GM21381 (cell line): ENCODE data around the gene PLSCR5.

Source experiments
- ATAC-seq: cut with Tn5 transposase; IDR thresholded peaks from one replicate; pipeline ENCODE4 v1.9.1; 2021; ENCODE audit warnings: mild to moderate bottlenecking, moderate library complexity; ENCODE audit not compliant: unreplicated experiment

PLSCR5 gene

GRCh38 chr3:146605106-146605505 is at the start of gene PLSCR5:
Gene PLSCR5 (minus strand): TSS chr3:146605346. CDS start chr3:146605212, 134 bp downstream.
- no peak for ATAC-seq

DNA sequence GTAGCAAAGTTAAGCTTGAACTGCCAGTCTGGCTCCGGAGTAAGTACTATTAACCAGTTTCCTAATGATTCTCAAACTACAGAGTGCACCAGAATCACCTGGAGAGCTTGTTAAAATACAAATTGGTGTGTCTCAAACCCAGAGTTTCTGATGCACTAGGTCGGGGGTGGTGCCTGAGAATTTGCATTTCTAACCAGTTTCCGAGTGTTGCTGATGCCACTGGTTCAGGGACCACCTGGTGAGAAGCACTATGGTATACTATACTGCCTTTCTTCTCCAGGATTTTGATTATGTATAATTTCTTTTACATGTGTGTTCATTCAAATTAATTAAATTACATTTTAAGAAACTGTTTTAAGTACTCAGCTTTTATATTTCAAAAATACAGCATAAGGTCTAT is 48.8 kb upstream of the PLSCR5 start:
- ATAC-seq = no peak

- ATAC-seq = no peak
Observed at GRCh38 chr3:146650691-146651442, 45.7 kb upstream of the PLSCR5 start.

GRCh38 chr3:146646261-146646660 is 41.1 kb upstream of the PLSCR5 start:
- no peak for ATAC-seq

DNA sequence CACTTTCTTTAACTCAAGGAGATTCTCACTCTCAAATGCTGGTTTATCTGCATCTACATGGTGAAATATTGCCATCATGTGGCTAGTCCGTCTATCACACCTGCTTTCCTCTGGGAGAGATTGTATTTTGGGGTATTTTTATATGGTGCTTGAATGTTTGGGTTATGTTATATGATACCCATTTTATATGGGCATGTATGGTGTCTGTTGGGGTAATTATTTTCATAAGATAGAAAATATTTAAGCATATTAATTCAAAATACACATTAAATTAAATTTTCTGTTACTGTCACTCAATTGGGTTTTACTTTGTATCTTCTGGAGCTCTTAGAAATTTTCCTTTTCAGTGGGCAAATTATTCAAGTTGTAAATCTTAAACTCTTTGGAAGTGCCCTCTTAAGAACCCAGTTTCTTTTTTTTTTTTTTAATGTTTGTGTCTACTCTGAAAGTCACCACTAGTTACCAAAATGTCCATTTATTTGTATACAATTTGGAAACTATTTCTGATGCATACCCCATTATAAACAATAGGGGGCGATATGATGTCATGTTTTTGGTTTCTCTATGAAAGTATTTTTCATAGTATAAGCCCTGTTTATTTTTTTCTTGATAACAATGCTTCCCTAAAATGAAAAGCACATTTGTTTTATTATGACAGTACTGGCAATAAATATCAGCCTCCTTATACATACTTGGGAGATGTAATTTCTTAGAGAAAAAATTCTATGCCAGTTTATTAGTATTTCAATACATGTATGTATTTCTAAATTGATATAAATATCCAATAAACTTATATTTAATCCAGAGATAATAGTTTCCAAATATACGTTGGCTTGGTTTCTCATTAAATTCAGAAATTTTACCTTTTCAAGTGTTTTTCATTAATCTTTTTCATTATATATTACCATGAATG is 36.1 kb upstream of the PLSCR5 start:
- ATAC-seq = peak; percentile 82

DNA sequence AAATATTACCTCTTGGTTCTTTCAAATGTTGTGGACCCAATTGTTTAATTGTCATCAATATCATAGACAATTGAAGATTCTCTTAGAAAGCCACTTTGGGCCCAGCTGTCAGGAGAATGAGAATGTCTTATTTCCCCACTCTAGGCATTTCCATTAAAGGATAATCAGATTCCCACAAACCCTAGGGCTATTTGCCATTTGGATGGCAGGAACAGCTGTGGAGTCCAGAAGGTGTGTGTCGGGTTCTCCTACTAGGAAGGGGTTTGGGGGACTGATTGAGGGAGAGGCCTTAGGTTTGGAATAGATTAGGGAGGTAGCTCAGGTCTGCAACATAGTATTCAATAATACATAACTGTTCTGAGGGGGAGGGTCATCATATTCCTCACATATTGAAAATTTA is 35.2 kb upstream of the PLSCR5 start:
- no peak for ATAC-seq

- ATAC-seq = no peak
Observed at GRCh38 chr3:146638718-146639117, 33.6 kb upstream of the PLSCR5 start.

- ATAC-seq = no peak
Observed at GRCh38 chr3:146637871-146638270, 32.7 kb upstream of the PLSCR5 start.

DNA sequence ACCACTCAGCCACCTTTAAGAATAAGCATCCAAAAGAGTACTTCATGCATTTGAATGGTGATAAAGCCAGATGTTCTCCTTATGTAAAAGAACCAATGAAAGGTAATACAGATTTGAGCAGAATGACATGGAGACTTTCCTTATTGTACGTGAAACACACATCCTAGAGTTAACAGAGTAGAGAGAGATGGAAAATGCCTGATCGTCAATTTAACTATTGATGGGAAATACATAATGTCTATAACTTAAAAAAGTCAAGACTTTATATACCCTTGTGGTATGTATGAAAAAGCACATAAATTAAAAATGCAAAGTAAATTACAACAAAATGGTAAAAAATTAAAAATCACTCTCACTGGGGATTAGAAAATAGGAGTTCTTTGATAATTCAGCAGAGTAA is 31.7 kb upstream of the PLSCR5 start:
- ATAC-seq = no peak

GRCh38 chr3:146634346-146634745 is 29.2 kb upstream of the PLSCR5 start:
- ATAC-seq = no peak

- ATAC-seq = no peak
Observed at GRCh38 chr3:146628671-146629070, 23.5 kb upstream of the PLSCR5 start.

- ATAC-seq = no peak
Observed at GRCh38 chr3:146626403-146627122, 21.4 kb upstream of the PLSCR5 start.

DNA sequence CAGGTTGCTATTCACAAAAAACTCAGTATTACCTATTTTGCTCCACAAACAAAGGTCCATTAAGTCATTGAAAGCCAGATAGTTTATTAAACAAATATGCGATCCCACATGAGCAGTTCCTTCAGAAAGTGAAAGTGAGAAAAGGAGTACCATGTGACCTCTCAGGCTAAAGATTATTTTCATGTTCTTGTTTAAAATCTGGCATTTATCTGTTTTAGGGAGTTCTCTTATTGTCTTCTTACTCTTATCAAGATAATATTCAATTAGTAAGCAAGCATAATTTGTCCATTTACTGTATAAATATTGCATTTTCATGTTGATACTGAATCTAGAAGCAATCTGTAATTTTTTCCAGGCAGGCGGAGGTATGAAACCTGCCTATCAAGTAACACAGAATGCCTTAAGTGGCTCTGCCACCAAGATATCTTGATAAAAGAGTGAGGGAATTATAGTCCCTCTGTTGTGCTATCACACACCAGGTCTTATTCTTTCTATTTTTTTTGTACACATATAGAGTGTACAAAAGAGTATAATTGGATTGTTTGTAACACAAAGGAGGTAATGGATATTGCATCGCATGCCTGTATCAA is 20.1 kb upstream of the PLSCR5 start:
- peak; percentile 82 for ATAC-seq

DNA sequence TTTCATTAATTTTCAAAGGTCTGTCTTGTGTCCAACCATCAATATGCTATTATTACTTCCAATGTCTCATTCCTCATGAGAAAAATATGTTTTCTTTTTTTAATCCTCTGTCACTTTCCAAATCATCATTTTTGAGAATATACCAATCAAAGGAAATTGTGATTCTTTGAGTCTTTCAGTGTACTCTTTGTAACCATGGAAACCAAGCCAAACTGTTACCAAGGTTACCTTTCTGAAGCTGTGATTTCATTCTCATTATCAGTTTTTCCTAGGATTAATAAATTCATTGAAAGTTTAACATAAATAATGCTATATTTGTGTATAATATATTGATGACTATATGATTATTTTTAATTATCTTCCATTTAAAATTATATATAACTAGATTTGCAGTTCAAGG is 16.6 kb upstream of the PLSCR5 start:
- ATAC-seq = no peak

- ATAC-seq = no peak
Observed at GRCh38 chr3:146612015-146612414, 6.9 kb upstream of the PLSCR5 start.

- no peak for ATAC-seq
Observed at GRCh38 chr3:146611096-146611495, 6.0 kb upstream of the PLSCR5 start.

DNA sequence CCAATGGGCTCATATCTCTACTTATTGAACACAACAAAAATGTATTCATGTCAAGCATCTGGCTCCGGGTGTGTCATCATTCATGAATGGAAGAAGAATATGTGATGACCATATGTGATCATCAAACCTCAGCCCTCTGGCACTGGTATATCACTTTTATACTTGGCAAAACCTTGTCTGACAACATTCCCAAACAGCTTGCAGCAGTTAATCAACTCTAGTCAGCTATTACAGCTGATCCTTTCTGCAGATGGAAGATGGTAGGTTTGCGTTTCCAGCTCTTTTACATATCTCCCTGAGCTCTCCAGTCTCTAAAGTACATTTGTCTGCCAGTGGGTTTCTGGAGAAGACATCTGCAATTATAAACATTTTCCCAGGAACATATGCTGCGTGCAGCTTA is 6.6 kb downstream of the PLSCR5 start:
- no peak for ATAC-seq

GRCh38 chr3:146594843-146595482 is 10.2 kb downstream of the PLSCR5 start:
- no peak for ATAC-seq

- ATAC-seq = no peak
Observed at GRCh38 chr3:146593776-146594175, 11.4 kb downstream of the PLSCR5 start.

- no peak for ATAC-seq
Observed at GRCh38 chr3:146590521-146590920, 14.6 kb downstream of the PLSCR5 start.
